ACC112 (cell line): Measurements from ENCODE around the gene LRRC27.
"Not testable (repeated sequence)": the region's sequence is repeated elsewhere in the genome, so short reads cannot be mapped to it uniquely, and the experiment has no call there.

ENCODE experiments used
- H2AFZ ChIP-seq: fragments of 200-600 bp; sonication (generic); one replicate; pipeline ENCODE4 v1.6.0; 2017; ENCODE audit warnings: antibody characterized with exemption, low read length; ENCODE audit not compliant: unreplicated experiment
- H3K27ac ChIP-seq: fragments of 200-600 bp; sonication (generic); 2 replicates; pipeline ENCODE4 v1.5.1; 2014; ENCODE audit warnings: low read depth, mild to moderate bottlenecking, antibody characterized with exemption, low read length, moderate library complexity
- H3K27me3 ChIP-seq: fragments of 200-600 bp; sonication (generic); 2 replicates; pipeline ENCODE4 v1.6.1; 2014; ENCODE audit warnings: mild to moderate bottlenecking, antibody characterized with exemption, low read length, moderate library complexity, mixed read lengths; ENCODE audit not compliant: insufficient read depth
- H3K36me3 ChIP-seq: fragments of 200-600 bp; sonication (generic); 2 replicates; pipeline ENCODE4 v1.6.1; 2016; ENCODE audit warnings: mild to moderate bottlenecking, antibody characterized with exemption, low read length, moderate library complexity, mixed read lengths; ENCODE audit not compliant: insufficient read depth
- H3K4me1 ChIP-seq: fragments of 200-600 bp; sonication (generic); one replicate; pipeline ENCODE4 v1.6.1; 2016; ENCODE audit warnings: low read length, mixed read lengths; ENCODE audit not compliant: insufficient read depth, unreplicated experiment, control insufficient read depth
- H3K4me3 ChIP-seq: fragments of 200-600 bp; sonication (generic); 2 replicates; pipeline ENCODE4 v1.5.1; 2014; ENCODE audit warnings: mild to moderate bottlenecking, low read depth, low read length
- H3K79me2 ChIP-seq: fragments of 200-600 bp; sonication (generic); one replicate; pipeline ENCODE4 v1.6.0; 2016; ENCODE audit warnings: low read length; ENCODE audit not compliant: control insufficient read depth, unreplicated experiment, insufficient read depth

LRRC27 gene

GRCh38 chr10:132294561-132295318 lies 37.3 kb upstream of the LRRC27 start:
- Histone ChIP-seq H3K4me3 (no peak overlapping the region), H3K27ac (no peak overlapping the region), H3K27me3 (no peaks in the 10 kb centered on the region), H3K36me3 (no peaks in the 10 kb centered on the region), H3K79me2 (no peaks in the 10 kb centered on the region), H3K4me1 (no peaks in the 10 kb centered on the region), H2AFZ (no peak overlapping the region)

- H3K27ac ChIP-seq, H3K79me2 ChIP-seq, H3K27me3 ChIP-seq, H3K4me3 ChIP-seq, H2AFZ ChIP-seq, H3K4me1 ChIP-seq, H3K36me3 ChIP-seq: not testable (repeated sequence)
Observed at GRCh38 chr10:132295481-132295880, 36.5 kb upstream of the LRRC27 start.

GRCh38 chr10:132296666-132297443 lies 35.1 kb upstream of the LRRC27 start:
- Histone ChIP-seq H3K79me2 (no peaks in the 10 kb centered on the region), H3K27ac (no peak overlapping the region), H2AFZ (no peak overlapping the region), H3K36me3 (no peaks in the 10 kb centered on the region), H3K4me3 (no peak overlapping the region), H3K27me3 (no peaks in the 10 kb centered on the region), H3K4me1 (no peaks in the 10 kb centered on the region)

GRCh38 chr10:132297526-132297925 lies 34.5 kb upstream of the LRRC27 start:
- Histone ChIP-seq H3K4me1 (no peaks in the 10 kb centered on the region), H3K79me2 (no peaks in the 10 kb centered on the region), H3K27me3 (no peaks in the 10 kb centered on the region), H3K36me3 (no peaks in the 10 kb centered on the region), H3K4me3 (no peak overlapping the region), H2AFZ (no peak overlapping the region), H3K27ac (no peak overlapping the region)

- no peaks in the 10 kb centered on the region for H3K36me3 ChIP-seq
- H3K27me3 ChIP-seq, result no peaks in the 10 kb centered on the region
- no peak overlapping the region for H3K27ac ChIP-seq
- H3K4me1 ChIP-seq, result no peaks in the 10 kb centered on the region
- H3K4me3 ChIP-seq, result no peak overlapping the region
- H2AFZ ChIP-seq, result no peak overlapping the region
- H3K79me2 ChIP-seq, result no peaks in the 10 kb centered on the region
Observed at GRCh38 chr10:132298038-132298881, 33.7 kb upstream of the LRRC27 start.

GRCh38 chr10:132299371-132300336 lies 32.3 kb upstream of the LRRC27 start:
- H2AFZ ChIP-seq, result no peak overlapping the region
- no peak overlapping the region for H3K4me3 ChIP-seq
- H3K79me2 ChIP-seq, result no peaks in the 10 kb centered on the region
- H3K27ac ChIP-seq, result no peak overlapping the region
- H3K36me3 ChIP-seq, result no peaks in the 10 kb centered on the region
- no peaks in the 10 kb centered on the region for H3K4me1 ChIP-seq
- H3K27me3 ChIP-seq, result no peaks in the 10 kb centered on the region

GRCh38 chr10:132300582-132300981 lies 31.4 kb upstream of the LRRC27 start:
- Histone ChIP-seq H3K36me3 (no peaks in the 10 kb centered on the region), H3K4me3 (no peak overlapping the region), H3K27me3 (no peaks in the 10 kb centered on the region), H3K4me1 (no peaks in the 10 kb centered on the region), H3K27ac (no peak overlapping the region), H2AFZ (no peak overlapping the region), H3K79me2 (no peaks in the 10 kb centered on the region)

GRCh38 chr10:132301371-132302330 lies 30.3 kb upstream of the LRRC27 start:
- H3K4me1 ChIP-seq, result no peaks in the 10 kb centered on the region
- no peaks in the 10 kb centered on the region for H3K36me3 ChIP-seq
- H3K27me3 ChIP-seq, result no peaks in the 10 kb centered on the region
- H3K4me3 ChIP-seq, result no peak overlapping the region
- H3K79me2 ChIP-seq, result peaks cover 3% of the 10 kb centered on the region
- H2AFZ ChIP-seq, result no peak overlapping the region
- H3K27ac ChIP-seq, result no peak overlapping the region
